ENCODE data around the gene WWOX. TPM values are rescaled to one million over a fixed set of nuclear protein-coding genes. Genes with fewer than 3 reads are reported as not detected.

The WWOX gene
- total RNA-seq, 1 experiment from 2014 or later, result 35.6 TPM

- Histone ChIP-seq H3K9me3 (ENCODE audit: insufficient read depth, low read depth) (no peaks in the 10 kb centered on the region), H3K4me2 (no peak overlapping the region), H3K79me2 (ENCODE audit: low read depth) (no peaks in the 10 kb centered on the region), H2AFZ (no peak overlapping the region), H3K4me3 (no peak overlapping the region), H3K9me2 (ENCODE audit: insufficient read depth) (no peaks in the 10 kb centered on the region), H3K27ac (no peak overlapping the region), H3F3A (ENCODE audit: insufficient read depth, low read depth) (no peaks in the 10 kb centered on the region), H3K27me3 (ENCODE audit: insufficient read depth, low read depth) (no peaks in the 10 kb centered on the region), H3K4me1 (replicated peaks; ENCODE audit: insufficient read depth) (no peaks in the 10 kb centered on the region), H4K20me1 (ENCODE audit: insufficient read depth) (no peaks in the 10 kb centered on the region), H3K36me3 (ENCODE audit: low read depth) (no peaks in the 10 kb centered on the region)
- intact Hi-C loops (cut with micrococcal nuclease; ENCODE audit: unreplicated experiment), result no loop called here
- BruUV-seq (replicated peaks), result no TSS peak
- ChIA-PET CTCF (no interaction called here), POLR2A (ENCODE audit: unreplicated experiment) (no interaction called here)
- no peak for DNase-seq
- TF ChIP-seq EZH2 (IDR thresholded peaks at IDR 0.05; ENCODE audit: low read depth), result no peak
Observed at GRCh38 chr16:78639775-78640174, 540.3 kb downstream of the WWOX start.

- H3K27ac ChIP-seq, result no peak overlapping the region
- no peaks in the 10 kb centered on the region for H3F3A ChIP-seq (ENCODE audit: insufficient read depth, low read depth)
- H3K36me3 ChIP-seq (ENCODE audit: low read depth), result no peaks in the 10 kb centered on the region
- no peaks in the 10 kb centered on the region for H3K27me3 ChIP-seq (ENCODE audit: insufficient read depth, low read depth)
- intact Hi-C loops (cut with micrococcal nuclease; ENCODE audit: unreplicated experiment), result no loop called here
- H3K4me2 ChIP-seq, result no peak overlapping the region
- no peaks in the 10 kb centered on the region for H3K4me1 ChIP-seq (replicated peaks; ENCODE audit: insufficient read depth)
- no peak for DNase-seq
- no peaks in the 10 kb centered on the region for H3K79me2 ChIP-seq (ENCODE audit: low read depth)
- no peaks in the 10 kb centered on the region for H4K20me1 ChIP-seq (ENCODE audit: insufficient read depth)
- POLR2A ChIA-PET (ENCODE audit: unreplicated experiment), result interaction anchor here (0.6 kb wide), 1 partner anchor 23 kb away, joined by 11 read pairs; no protein-coding TSS in a partner anchor
- H3K9me2 ChIP-seq (ENCODE audit: insufficient read depth), result no peaks in the 10 kb centered on the region
- CTCF ChIA-PET, result no interaction called here
- no peak overlapping the region for H3K4me3 ChIP-seq
- no peak for TF ChIP-seq EZH2 (IDR thresholded peaks at IDR 0.05; ENCODE audit: low read depth)
- TF ChIP-seq CTCF (conservative IDR thresholded peaks at IDR 0.05), result no peak
- no peaks in the 10 kb centered on the region for H3K9me3 ChIP-seq (ENCODE audit: insufficient read depth, low read depth)
- no TSS peak for BruUV-seq (replicated peaks)
- no peak overlapping the region for H2AFZ ChIP-seq
Observed at GRCh38 chr16:78640886-78641285, 541.4 kb downstream of the WWOX start.

- TF ChIP-seq EZH2 (IDR thresholded peaks at IDR 0.05; ENCODE audit: low read depth) (no peak), CTCF (conservative IDR thresholded peaks at IDR 0.05) (no peak)
- no peaks in the 10 kb centered on the region for H3K27me3 ChIP-seq (ENCODE audit: insufficient read depth, low read depth)
- H4K20me1 ChIP-seq (ENCODE audit: insufficient read depth), result no peaks in the 10 kb centered on the region
- H3K4me3 ChIP-seq, result no peak overlapping the region
- H3K36me3 ChIP-seq (ENCODE audit: low read depth), result no peaks in the 10 kb centered on the region
- no peak overlapping the region for H3K27ac ChIP-seq
- no peak for DNase-seq
- no peaks in the 10 kb centered on the region for H3K79me2 ChIP-seq (ENCODE audit: low read depth)
- H3K9me3 ChIP-seq (ENCODE audit: insufficient read depth, low read depth), result no peaks in the 10 kb centered on the region
- H3K4me1 ChIP-seq (replicated peaks; ENCODE audit: insufficient read depth), result no peaks in the 10 kb centered on the region
- no peaks in the 10 kb centered on the region for H3F3A ChIP-seq (ENCODE audit: insufficient read depth, low read depth)
- CTCF ChIA-PET, result no interaction called here
- H3K9me2 ChIP-seq (ENCODE audit: insufficient read depth), result no peaks in the 10 kb centered on the region
- H2AFZ ChIP-seq, result no peak overlapping the region
- BruUV-seq (replicated peaks), result no TSS peak
- POLR2A ChIA-PET (ENCODE audit: unreplicated experiment), result interaction anchor here (0.6 kb wide), 1 partner anchor 24 kb away, joined by 11 read pairs; no protein-coding TSS in a partner anchor
- intact Hi-C loops (cut with micrococcal nuclease; ENCODE audit: unreplicated experiment), result no loop called here
- no peak overlapping the region for H3K4me2 ChIP-seq
Observed at GRCh38 chr16:78641433-78641832, 542.0 kb downstream of the WWOX start.

- POLR2A ChIA-PET (ENCODE audit: unreplicated experiment), result no interaction called here
- H3K9me2 ChIP-seq (ENCODE audit: insufficient read depth), result no peaks in the 10 kb centered on the region
- no peak overlapping the region for H3K4me3 ChIP-seq
- H3K27me3 ChIP-seq (ENCODE audit: insufficient read depth, low read depth), result no peaks in the 10 kb centered on the region
- H3K4me1 ChIP-seq (replicated peaks; ENCODE audit: insufficient read depth), result no peaks in the 10 kb centered on the region
- H3K79me2 ChIP-seq (ENCODE audit: low read depth), result no peaks in the 10 kb centered on the region
- H3K36me3 ChIP-seq (ENCODE audit: low read depth), result no peaks in the 10 kb centered on the region
- TF ChIP-seq CTCF (conservative IDR thresholded peaks at IDR 0.05) (no peak), EZH2 (IDR thresholded peaks at IDR 0.05; ENCODE audit: low read depth) (no peak)
- no peak overlapping the region for H3K4me2 ChIP-seq
- BruUV-seq (replicated peaks), result no TSS peak
- H3K9me3 ChIP-seq (ENCODE audit: insufficient read depth, low read depth), result no peaks in the 10 kb centered on the region
- DNase-seq, result no peak
- H2AFZ ChIP-seq, result no peak overlapping the region
- no peak overlapping the region for H3K27ac ChIP-seq
- intact Hi-C loops (cut with micrococcal nuclease; ENCODE audit: unreplicated experiment), result no loop called here
- CTCF ChIA-PET, result no interaction called here
- H4K20me1 ChIP-seq (ENCODE audit: insufficient read depth), result no peaks in the 10 kb centered on the region
- H3F3A ChIP-seq (ENCODE audit: insufficient read depth, low read depth), result no peaks in the 10 kb centered on the region
Observed at GRCh38 chr16:78642621-78643285, 543.3 kb downstream of the WWOX start.

All from PC-9 (cell line).